HG02885 (cell line): Measurements from ENCODE around the gene SIX4.
A peak's percentile ranks its signal among the peaks of the same experiment; 100 is the strongest.

Experiments used
- ATAC-seq: cut with Tn5 transposase; IDR thresholded peaks from one replicate; pipeline ENCODE4 v1.9.1; 2021; ENCODE audit warnings: mild to moderate bottlenecking; ENCODE audit not compliant: unreplicated experiment, poor library complexity

SIX4 gene

DNA sequence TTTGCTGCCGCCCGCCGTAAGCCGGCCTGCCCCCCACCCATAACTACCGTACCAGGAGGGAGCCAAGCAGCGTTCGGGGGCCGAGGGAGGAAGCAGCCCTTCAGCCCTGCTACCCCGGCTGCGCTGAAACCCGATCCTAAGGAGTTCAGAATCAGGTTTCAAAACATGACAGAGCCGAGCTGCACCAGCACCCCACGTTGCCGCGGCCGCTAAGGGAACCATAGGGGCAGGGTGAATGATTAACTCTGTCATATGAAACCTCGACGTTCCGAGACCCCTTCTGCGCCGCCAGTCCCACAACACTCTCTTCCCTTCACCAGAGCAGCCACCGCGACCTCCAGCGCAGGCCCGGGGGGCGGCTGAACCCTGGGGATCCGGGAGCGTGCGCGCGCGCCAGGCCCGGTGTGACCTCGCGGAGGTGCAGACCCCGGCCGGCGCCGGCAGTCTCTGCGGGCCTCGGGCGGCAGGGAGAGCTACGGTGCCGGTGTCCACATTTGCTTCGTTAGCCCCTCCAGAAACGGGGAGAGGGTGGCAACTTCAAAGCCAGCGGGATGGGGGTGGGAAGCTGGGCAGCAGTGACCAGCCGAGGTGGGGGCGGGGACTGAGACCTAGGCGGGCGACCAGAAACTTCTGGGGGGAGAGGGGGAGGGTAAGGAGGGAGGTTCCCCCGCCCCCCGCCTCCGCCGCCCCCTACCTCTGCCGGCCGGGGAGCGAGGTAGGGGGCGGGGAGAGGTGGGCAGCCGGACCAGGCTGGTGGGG is 1.6 kb downstream of the SIX4 start:
- ATAC-seq = no peak

DNA sequence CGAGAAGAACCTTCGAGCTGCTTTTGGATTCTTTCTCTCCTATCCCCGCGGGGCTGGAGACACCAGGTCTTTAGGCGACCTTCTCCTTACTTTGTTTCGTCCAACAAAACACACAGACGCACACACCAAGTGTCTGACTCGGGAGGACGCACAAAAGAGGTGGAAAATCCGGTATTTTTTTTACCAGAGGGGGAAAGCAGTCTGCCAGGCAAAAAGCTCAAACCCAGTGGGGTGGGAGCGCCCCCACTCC is 2.1 kb downstream of the SIX4 start:
- ATAC-seq = no peak

DNA sequence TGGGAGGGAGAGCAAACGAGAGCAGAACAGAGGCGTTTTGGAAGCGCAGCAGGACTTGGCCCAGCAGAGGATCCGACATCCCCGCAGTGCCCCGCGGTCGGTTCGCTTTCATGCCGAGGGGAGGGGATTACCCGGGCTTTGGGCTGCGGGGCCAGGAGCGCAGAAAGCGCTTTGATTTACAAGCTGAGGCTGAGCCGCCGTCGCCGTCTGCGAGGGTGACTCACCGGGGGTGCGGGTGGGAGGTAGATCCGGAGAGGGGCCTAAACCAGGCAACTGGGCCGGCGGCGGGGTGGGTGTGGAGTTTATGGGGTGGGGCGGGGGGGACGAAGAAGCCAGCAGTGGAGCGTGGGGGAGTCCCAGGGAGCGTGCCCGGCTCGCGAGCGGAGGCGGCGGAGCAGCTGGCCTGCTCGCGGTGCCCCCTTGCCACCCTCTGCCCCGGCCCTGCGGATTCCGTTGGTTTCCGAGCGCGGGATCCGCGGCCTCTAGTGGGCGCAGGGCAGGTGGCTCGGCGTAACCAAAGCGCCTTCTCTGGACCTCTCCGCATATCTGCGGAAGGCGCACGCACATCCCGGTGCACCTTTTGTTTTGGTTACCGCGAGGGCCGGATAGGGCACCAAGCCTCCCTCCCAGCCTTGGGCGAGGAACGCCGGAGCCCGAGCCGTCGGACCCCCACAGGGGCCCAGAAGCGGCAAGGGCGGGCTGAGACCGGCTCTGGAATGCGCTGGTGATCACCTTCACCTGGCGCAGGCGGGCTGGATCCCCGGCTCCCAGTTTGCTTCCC is 2.6 kb downstream of the SIX4 start:
- ATAC-seq = peak; percentile 36

DNA sequence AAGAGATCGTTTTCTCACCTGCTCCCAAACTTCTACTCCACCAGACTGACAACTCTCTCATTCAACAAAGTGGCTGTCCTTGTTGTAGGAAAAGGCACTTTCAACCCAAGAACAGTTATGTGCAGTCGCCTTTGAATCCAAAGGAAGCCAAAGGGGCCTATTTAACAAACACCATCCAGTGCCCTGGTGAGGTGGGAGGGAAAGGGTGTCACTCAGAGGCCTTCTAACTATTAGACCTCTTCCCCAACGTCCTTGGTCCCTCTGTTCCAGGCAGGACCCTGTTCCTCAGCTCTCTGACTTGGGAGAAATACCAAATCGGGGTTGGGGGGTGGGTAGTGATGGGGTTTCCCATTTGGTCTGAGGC is 3.2 kb downstream of the SIX4 start:
- ATAC-seq = no peak

DNA sequence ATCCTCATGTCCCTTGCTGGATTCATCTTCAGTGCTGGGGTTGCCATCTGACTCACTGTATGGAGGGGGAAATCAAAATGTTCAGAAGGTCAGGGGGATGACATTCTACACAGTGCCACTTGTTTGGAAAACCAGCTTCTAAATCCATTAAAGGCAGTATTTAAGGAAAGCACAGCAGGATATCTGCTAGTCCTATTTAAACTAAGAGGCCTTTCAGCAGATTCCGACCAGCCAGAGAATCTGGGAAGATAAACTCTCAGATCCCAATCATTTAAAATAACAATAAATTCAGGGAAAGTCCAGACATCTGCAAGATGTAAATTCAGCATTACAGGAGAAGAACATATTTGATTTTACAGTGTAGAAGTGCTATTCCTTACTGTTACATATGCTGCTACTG is 3.8 kb downstream of the SIX4 start:
- ATAC-seq = no peak

DNA sequence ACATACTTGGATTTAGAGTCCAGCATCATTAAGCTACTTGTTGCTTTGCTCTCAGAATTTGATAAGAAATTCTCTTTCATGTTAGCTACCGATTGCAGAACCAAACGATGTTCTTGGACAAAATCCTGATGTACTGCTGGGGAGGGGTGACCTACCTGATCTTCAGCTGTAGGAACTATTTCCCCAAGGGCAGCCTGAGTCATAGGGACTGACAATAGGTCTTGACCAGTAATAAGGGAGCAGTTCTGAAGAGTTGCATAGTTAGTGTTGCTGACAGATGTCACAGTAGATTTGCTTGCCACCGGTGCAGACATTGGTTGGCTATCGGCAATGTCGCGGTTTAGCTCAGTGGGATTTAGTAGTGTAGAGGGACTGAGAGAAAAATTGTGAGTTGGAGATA is 10.6 kb downstream of the SIX4 start:
- ATAC-seq = no peak

DNA sequence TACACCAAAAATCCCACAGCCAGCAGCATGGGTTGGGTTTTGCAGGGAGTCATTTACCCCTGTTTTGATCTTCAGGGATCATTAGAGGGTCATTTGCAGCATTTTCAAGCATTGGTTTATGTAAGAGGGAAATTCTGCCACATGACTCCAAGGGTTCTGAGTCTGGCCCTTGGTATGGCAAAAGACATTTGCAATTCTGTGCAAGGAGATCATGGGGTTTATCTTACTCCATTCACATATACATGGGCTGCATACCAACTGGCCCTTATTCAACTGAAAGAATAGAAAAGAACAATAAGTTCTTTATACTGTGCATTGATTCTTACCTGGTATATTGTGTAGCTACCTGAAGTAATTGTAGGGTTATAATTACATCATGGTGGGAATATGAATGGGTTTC is 13.7 kb downstream of the SIX4 start:
- ATAC-seq = no peak

DNA sequence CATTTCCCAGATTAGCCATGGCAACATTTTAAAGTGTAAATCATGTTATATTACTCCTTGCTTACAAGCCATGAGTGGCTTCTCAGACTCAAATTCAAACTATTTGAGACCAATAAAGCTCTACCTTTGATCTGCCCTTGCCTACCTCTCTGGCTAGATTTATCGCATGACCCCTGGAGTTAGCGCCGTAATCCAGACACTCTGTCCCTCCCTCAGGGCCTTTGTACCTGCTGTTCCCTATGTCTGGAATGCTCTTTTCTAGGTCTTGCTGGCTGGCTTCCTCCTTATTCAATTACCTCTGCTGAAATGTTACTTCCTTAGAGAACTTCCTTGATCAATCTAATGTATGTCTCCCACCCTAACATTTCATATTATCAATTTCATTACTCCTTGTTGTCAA is 16.3 kb downstream of the SIX4 start:
- ATAC-seq = no peak

DNA sequence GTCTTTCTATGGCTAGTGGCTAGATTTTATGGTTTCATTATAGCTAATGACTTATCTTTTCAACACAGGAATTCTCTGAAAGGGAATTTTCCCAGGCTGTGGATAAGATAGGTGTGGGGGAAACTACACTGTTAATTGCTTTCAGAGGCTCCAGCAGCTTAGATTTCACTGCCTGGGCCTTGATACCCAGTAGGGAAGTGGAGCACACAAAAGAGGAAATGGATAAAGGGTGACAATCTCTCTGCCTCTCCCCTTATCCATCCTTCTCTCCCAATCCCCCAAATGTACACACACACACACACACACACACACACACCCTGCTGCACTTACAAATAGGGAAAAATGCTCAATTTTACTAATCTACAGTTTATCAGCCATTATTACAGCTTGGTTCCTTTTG is 19.1 kb downstream of the SIX4 start:
- ATAC-seq = no peak

DNA sequence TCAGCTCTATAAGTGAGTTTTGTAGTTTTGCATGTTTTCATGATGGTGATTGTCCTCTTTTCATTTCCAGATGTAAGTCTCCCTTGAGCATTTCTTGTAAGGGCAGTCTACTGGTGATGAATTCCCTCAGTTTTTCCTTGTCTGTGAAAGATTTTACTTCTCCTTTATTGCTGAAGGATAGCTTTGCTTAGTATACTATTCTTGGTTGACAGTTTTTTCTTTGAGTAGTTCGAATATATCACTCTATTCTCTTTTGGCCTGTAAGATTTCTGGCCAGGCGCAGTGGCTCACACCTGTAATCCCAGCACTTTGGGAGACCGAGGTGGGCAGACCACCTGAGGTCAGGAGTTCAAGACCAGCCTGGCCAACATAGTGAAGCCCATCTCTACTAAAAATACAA is 23.6 kb downstream of the SIX4 start:
- ATAC-seq = no peak

DNA sequence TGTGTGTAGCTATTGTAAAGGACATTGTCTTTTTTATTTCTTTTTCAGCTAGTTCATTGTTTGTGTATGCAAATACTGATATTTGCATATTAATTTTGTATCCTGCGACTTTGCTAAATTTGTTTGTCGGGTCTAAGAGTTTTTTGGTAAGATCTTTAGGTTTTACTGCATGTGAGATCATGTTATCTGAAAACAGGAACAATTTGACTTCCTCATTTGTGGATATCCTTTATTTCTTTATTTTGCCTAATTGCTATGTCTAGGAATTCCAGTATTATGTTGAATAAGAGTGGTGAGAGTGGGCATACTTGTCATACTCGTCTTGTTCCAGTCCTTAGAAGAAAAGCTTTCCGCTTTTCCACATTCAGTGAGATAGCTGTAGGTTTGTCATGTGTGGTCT is 28.8 kb downstream of the SIX4 start:
- ATAC-seq = no peak

DNA sequence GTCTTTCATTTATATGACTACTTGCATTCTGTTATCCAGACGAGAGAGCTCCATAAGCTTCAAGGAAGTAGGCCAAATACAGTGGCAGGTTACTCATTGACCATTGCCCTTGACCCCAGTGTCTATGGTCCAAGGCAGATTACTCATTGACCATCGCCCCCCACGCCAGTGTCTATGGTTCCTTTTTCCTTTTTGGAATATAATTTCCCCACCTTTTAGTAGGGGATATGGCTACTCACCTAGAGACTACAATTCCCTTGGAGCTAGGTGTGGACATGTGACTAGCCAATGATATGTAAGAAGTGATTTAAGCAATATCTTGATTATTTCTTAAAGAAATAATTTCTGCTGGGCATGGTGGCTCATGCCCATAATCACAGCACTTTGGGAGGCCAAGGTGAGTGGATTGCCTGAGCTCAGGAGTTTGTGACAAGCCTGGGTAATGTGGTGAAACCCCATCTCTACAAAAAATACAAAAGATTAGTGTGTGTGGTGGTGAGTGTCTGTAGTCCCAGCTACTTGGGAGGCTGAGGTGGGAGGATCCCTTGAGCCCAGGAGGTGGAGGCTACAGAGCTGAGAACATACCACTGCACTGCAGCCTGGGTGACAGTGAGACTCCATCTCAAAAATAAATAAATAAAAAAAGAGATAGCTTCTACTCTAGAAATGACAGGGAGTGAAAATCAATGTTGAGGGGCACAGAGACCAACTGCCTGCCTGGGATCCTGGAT is 32.6 kb downstream of the SIX4 start:
- ATAC-seq = no peak

DNA sequence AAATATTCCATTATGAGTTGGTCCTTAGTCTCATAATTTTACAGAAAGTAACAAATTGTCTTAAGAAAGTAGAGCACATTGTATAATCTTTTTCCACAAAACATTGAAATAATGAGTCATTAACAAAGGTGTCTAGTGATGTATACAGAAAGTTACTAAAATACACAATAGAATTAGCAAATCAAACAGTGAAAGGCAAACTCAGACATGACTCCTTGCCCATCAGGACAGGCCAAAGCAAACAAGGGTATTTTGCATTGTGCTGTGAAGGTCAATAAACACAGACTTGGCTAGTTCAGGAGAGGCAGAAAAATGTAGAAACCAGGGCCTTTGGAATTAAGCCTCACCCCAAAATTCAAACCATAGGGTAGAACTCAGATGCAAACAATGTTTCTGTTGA is 37.3 kb downstream of the SIX4 start:
- ATAC-seq = no peak

DNA sequence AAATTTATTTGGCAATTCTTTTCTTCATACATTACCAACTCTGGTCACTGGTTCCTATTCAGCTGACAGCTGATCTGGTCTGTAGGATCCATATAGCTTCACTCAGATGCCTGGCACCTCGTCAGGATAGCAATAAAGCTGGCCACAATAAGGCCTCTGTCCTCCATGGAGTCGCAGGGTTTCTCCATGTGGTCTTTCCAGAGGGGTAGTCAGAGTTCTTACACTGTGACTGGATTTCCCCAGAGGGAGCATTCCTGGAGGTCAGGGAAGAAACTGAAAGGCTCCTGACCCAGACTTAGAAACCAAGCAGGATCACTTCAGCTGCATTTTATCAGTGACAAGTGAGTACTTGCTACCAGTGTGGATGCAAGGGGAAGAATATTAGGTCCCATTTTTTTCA is 39.9 kb downstream of the SIX4 start:
- no peak for ATAC-seq

DNA sequence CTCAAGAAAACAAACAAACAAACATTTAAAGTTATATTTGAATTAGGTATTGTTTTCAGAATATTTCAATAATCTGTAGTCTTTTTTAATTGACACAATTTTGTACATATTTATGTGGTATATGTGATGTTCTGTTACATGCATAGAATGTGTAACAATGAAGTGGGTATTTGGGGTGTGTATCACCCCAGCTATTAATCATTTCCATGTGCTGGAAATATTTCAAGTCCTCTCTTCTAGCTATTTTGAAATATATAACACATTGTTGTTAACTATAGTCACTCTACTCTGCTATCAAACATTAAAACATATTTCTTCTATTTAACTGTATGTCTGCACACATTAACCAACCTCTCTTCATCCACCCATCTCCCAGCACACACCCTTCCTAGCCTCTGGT is 42.9 kb downstream of the SIX4 start:
- ATAC-seq = no peak

DNA sequence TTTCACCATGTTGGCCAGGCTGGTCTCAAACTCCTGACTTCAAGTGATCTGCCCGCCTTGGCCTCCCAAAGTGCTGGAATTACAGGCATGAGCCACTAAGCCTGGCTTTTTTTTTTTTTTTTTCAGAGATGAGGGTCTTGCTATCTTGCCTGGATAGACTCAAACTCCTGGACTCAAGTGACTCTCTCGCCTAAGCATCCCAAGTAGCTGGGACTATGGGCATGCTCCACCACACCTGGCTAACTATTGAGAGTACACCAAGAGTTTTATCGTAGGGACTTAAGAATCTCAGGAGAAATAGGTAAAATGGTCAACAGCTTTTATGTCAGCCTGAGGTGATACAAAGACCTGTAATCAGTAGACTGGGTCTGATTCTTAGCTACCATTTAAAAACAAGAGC is 43.6 kb downstream of the SIX4 start:
- no peak for ATAC-seq

DNA sequence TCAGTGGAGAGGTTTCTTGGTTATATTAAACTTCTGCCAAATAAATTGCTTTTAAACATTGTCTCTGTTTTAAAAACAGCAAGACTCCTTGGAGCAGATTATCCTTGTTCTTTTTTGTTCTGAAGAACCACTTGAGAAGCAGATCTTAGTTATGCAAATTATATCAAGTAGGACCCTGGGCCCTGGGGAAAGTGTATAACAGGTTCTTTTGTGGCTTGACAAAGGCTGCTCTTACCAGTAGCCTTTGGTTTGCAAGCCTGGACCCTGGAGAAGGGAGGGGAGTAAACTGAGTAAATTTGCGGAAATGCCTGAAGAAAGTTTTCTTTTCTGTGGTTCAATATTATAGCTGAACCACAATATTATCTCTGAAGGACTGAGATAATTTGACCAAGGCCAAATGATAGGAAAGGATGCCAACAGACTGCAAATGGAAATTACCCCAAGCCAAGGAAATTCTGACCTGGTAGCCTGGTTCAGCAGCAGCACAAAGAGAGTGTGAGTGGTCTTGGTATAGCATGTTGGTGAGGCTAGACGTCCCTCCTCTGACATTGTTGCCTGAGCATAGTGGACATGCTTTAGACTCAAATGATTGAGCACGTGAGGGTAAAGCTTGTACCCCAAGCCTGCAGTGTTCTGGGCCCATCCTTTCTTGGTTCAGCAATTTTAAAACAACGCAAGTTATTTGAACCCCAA is 44.4 kb downstream of the SIX4 start:
- no peak for ATAC-seq

DNA sequence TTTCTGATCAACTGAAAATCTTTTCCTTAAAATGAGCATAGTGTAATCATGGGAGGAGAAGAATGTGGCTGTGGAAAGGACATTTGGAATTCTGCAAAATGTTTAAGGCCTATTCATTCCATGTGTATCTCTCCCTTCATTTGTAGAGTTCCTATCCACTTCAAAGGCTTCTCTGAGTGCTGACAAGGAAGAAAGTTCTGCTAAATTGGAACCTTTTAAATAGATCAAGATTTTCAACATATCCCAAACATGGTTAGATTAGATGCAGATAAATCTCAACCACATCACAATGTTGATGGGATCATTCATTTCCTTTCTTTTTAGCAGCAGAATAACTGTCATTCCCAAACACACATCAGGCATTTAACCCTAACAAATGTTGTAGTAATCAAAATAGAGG is 46.5 kb downstream of the SIX4 start:
- ATAC-seq = no peak

DNA sequence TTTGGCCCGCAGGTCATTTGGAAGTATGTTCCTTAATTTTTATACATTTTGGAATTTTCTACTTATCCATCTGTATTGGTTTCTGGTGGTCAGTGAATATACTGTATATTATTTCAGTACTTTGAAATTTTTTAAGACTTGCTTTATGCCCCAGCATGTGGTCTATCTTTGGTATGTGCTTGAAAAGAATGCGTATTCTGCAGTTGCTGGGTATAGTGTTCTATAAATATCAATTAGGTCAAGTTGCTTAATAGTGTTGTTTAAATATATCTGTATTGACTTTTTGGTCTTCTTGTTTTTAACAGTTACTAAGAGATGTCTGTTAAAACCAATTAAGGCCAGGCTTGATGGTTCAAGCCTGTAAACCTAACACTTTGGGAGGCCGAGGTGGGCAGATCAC is 53.2 kb downstream of the SIX4 start:
- ATAC-seq = no peak

DNA sequence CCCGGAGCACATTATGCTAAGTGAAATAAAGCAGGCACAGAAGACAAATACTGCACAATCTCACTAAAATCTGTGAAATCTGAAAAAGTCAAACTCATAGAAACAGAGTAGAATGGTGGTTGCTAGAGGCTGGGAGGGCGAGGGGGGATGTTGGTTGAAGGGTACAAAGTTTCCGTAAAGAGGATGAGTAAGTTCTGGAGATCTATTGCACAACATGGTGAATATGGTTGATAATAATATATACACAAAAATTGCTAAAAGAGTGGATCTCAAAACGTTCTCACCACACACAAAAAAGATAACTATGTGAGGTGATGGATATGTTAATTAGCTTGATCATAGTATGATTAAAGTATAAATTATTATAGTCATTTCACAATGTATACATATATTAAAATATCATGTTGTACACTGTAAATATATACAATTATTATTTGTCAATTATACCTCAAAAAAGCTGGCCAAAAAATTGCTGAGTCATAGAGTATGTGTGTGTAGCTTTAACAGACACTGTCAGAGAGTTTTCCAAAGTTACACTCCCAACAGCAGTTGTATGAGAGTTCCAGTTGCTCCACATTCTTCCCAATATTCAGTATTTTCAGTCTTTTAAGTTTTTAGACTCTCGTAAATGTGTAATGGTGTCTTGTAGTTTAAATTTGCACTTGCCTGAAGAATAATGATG is 55.6 kb downstream of the SIX4 start:
- ATAC-seq = no peak

DNA sequence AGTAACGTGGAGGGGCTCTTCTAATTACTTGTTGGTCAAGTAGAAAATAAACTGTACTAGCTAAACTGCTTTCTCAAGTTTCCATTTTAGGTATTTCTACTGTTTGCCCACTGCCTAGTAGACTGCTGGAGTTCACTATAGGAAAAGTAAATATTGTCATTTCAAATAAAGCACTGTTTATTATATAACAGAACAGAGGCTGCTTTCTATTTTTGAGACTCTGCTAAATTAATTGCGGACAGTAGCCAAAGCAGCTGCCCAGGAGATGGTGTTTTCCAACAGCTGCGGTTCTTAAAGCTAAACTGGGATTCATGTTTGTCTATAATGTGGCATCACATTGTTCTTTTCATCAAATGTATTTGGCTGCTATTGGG is 59.0 kb downstream of the SIX4 start:
- ATAC-seq = no peak
